Measurements from ENCODE around the gene KLHL3. TPM values are rescaled to one million over a fixed set of nuclear protein-coding genes. Genes with fewer than 3 reads are reported as not detected.

Gene KLHL3
- total RNA-seq, 1 experiment from 2014 or later = 15.7 TPM

DNA sequence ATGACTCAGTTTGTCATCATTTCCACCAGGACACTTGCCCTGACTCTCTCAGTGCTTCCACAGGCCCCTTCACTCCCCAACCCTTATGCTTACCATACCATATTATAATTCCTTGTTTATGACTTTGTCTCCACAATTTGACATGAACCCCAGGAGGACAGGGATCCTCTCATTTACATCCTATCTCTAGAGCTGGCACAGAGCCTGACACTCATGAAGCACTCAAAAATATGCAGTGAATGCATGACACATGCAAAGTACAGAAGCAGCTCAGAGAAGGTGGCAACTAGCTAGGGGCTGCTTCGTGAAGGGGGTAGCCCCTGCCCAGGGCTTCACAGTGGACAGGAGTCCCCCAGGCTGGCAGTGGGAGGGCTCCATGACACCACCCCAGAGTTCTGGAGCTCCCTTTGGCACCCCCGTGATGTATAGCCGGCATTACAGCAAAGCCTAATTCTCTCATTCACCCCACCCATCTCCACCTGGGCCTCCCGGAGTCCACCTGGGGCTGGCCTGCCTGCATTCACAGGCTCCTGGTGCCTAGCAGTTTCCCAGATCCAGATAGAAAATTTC is 124.8 kb downstream of the KLHL3 start (continued):
- TF ChIP-seq, protein P1, sequence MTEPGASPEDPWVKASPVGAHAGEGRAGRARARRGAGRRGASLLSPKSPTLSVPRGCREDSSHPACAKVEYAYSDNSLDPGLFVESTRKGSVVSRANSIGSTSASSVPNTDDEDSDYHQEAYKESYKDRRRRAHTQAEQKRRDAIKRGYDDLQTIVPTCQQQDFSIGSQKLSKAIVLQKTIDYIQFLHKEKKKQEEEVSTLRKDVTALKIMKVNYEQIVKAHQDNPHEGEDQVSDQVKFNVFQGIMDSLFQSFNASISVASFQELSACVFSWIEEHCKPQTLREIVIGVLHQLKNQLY (CRISPR knock-in tag; IDR thresholded peaks at IDR 0.05) = no peak
- no peak for TF ChIP-seq NFE2L1 (CRISPR knock-in tag; IDR thresholded peaks at IDR 0.05)
- TF ChIP-seq, protein P2, sequence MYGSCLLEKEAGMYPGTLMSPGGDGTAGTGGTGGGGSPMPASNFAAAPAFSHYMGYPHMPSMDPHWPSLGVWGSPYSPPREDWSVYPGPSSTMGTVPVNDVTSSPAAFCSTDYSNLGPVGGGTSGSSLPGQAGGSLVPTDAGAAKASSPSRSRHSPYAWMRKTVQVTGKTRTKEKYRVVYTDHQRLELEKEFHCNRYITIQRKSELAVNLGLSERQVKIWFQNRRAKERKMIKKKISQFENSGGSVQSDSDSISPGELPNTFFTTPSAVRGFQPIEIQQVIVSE (CRISPR knock-in tag; IDR thresholded peaks at IDR 0.05; ENCODE audit: borderline replicate concordance) = no peak

DNA sequence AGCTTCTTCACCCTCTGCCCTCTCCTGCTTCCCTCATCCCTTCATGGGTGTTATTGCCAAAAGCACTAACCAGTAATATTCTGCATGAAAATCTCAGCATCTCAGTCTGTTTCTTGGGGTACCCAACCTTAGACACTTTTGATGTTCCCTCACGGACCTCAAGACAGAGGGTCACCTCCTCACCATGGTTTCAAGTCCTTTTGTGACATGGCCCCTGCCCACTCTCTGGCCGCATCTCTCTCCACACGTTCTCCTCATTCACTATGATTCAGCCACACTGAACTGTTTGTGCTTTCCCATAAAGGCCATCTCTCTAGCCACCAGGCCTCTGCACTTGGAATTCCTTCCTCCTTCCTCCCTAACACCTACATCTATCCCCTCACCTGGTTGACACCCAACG is 125.3 kb downstream of the KLHL3 start:
- Mint-ChIP-seq H3K27me3 (ENCODE audit: low read depth) (no peaks in the 10 kb centered on the region), H3K9me3 (no peaks in the 10 kb centered on the region), H3K4me3 (no peak overlapping the region), H3K4me1 (0 out of 2 replicates have a peak, but pooled peaks cover 2% of the 10 kb centered on the region), H3K36me3 (no peaks in the 10 kb centered on the region), H3K27ac (no peak overlapping the region)
- CTCF ChIA-PET = interaction anchor here (1.1 to 4.3 kb wide), 2 partner anchors 11 to 19 kb away, joined by 3 to 22 read pairs; no protein-coding TSS in a partner anchor
- no peak for ATAC-seq
- no peak for TF ChIP-seq TP53 (CRISPR knock-in tag; IDR thresholded peaks at IDR 0.05)
- TF ChIP-seq, protein P3, sequence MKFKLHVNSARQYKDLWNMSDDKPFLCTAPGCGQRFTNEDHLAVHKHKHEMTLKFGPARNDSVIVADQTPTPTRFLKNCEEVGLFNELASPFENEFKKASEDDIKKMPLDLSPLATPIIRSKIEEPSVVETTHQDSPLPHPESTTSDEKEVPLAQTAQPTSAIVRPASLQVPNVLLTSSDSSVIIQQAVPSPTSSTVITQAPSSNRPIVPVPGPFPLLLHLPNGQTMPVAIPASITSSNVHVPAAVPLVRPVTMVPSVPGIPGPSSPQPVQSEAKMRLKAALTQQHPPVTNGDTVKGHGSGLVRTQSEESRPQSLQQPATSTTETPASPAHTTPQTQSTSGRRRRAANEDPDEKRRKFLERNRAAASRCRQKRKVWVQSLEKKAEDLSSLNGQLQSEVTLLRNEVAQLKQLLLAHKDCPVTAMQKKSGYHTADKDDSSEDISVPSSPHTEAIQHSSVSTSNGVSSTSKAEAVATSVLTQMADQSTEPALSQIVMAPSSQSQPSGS (CRISPR knock-in tag; IDR thresholded peaks at IDR 0.05; ENCODE audit: borderline replicate concordance, low read depth) = no peak
- no peak for TF ChIP-seq KAT7 (CRISPR knock-in tag; IDR thresholded peaks at IDR 0.05; ENCODE audit: borderline replicate concordance)
- TF ChIP-seq ZNF263 (CRISPR knock-in tag; IDR thresholded peaks at IDR 0.05; ENCODE audit: low read depth) = no peak
- TF ChIP-seq, protein P2 (CRISPR knock-in tag; IDR thresholded peaks at IDR 0.05; ENCODE audit: borderline replicate concordance) = no peak
- TF ChIP-seq, protein P4, sequence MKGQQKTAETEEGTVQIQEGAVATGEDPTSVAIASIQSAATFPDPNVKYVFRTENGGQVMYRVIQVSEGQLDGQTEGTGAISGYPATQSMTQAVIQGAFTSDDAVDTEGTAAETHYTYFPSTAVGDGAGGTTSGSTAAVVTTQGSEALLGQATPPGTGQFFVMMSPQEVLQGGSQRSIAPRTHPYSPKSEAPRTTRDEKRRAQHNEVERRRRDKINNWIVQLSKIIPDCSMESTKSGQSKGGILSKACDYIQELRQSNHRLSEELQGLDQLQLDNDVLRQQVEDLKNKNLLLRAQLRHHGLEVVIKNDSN (CRISPR knock-in tag; IDR thresholded peaks at IDR 0.05) = no peak
- no peak for TF ChIP-seq CREM (CRISPR knock-in tag; IDR thresholded peaks at IDR 0.05)
- TF ChIP-seq, protein P5, sequence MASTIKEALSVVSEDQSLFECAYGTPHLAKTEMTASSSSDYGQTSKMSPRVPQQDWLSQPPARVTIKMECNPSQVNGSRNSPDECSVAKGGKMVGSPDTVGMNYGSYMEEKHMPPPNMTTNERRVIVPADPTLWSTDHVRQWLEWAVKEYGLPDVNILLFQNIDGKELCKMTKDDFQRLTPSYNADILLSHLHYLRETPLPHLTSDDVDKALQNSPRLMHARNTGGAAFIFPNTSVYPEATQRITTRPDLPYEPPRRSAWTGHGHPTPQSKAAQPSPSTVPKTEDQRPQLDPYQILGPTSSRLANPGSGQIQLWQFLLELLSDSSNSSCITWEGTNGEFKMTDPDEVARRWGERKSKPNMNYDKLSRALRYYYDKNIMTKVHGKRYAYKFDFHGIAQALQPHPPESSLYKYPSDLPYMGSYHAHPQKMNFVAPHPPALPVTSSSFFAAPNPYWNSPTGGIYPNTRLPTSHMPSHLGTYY (CRISPR knock-in tag; IDR thresholded peaks at IDR 0.05) = no peak
- TF ChIP-seq GABPB1 (CRISPR knock-in tag; IDR thresholded peaks at IDR 0.05) = no peak
- TF ChIP-seq ZNF232 (CRISPR knock-in tag; IDR thresholded peaks at IDR 0.05) = no peak
- TF ChIP-seq, protein P6, sequence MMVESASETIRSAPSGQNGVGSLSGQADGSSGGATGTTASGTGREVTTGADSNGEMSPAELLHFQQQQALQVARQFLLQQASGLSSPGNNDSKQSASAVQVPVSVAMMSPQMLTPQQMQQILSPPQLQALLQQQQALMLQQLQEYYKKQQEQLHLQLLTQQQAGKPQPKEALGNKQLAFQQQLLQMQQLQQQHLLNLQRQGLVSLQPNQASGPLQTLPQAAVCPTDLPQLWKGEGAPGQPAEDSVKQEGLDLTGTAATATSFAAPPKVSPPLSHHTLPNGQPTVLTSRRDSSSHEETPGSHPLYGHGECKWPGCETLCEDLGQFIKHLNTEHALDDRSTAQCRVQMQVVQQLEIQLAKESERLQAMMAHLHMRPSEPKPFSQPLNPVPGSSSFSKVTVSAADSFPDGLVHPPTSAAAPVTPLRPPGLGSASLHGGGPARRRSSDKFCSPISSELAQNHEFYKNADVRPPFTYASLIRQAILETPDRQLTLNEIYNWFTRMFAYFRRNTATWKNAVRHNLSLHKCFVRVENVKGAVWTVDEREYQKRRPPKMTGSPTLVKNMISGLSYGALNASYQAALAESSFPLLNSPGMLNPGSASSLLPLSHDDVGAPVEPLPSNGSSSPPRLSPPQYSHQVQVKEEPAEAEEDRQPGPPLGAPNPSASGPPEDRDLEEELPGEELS (CRISPR knock-in tag; IDR thresholded peaks at IDR 0.05) = no peak
- TF ChIP-seq, protein P7, sequence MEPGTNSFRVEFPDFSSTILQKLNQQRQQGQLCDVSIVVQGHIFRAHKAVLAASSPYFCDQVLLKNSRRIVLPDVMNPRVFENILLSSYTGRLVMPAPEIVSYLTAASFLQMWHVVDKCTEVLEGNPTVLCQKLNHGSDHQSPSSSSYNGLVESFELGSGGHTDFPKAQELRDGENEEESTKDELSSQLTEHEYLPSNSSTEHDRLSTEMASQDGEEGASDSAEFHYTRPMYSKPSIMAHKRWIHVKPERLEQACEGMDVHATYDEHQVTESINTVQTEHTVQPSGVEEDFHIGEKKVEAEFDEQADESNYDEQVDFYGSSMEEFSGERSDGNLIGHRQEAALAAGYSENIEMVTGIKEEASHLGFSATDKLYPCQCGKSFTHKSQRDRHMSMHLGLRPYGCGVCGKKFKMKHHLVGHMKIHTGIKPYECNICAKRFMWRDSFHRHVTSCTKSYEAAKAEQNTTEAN (CRISPR knock-in tag; IDR thresholded peaks at IDR 0.05) = no peak
- TF ChIP-seq TCF7 (CRISPR knock-in tag; IDR thresholded peaks at IDR 0.05; ENCODE audit: low read depth) = no peak
- TF ChIP-seq RORB (CRISPR knock-in tag; IDR thresholded peaks at IDR 0.05) = no peak
- TF ChIP-seq SP1 (CRISPR knock-in tag; conservative IDR thresholded peaks at IDR 0.05) = no peak
- TF ChIP-seq, protein P8, sequence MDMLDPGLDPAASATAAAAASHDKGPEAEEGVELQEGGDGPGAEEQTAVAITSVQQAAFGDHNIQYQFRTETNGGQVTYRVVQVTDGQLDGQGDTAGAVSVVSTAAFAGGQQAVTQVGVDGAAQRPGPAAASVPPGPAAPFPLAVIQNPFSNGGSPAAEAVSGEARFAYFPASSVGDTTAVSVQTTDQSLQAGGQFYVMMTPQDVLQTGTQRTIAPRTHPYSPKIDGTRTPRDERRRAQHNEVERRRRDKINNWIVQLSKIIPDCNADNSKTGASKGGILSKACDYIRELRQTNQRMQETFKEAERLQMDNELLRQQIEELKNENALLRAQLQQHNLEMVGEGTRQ (CRISPR knock-in tag; IDR thresholded peaks at IDR 0.05) = no peak
- TF ChIP-seq, protein P9, sequence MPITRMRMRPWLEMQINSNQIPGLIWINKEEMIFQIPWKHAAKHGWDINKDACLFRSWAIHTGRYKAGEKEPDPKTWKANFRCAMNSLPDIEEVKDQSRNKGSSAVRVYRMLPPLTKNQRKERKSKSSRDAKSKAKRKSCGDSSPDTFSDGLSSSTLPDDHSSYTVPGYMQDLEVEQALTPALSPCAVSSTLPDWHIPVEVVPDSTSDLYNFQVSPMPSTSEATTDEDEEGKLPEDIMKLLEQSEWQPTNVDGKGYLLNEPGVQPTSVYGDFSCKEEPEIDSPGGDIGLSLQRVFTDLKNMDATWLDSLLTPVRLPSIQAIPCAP (CRISPR knock-in tag; IDR thresholded peaks at IDR 0.05) = no peak
- DNase-seq (ENCODE audit: low spot score) = no peak
- POLR2A ChIA-PET = no interaction called here
